ENCODE results near the gene ERBB4.
"Not testable (repeated sequence)": the region's sequence is repeated elsewhere in the genome, so short reads cannot be mapped to it uniquely, and the experiment has no call there.

GRCh38 chr2:212238152-212238551, 300.4 kb downstream of the ERBB4 start:
- TF ChIP-seq CTCF, POLR2A (IDR thresholded peaks at IDR 0.05): not testable (repeated sequence)
